ENCODE data around the gene CTPS2.
"Not testable (repeated sequence)": the region's sequence is repeated elsewhere in the genome, so short reads cannot be mapped to it uniquely, and the experiment has no call there.

The CTPS2 gene

GRCh38 chrX:16601885-16602284 is 110.6 kb downstream of the CTPS2 start:
- DNase-seq = no peak

GRCh38 chrX:16594490-16594889 is 118.0 kb downstream of the CTPS2 start:
- DNase-seq = no peak

DNA sequence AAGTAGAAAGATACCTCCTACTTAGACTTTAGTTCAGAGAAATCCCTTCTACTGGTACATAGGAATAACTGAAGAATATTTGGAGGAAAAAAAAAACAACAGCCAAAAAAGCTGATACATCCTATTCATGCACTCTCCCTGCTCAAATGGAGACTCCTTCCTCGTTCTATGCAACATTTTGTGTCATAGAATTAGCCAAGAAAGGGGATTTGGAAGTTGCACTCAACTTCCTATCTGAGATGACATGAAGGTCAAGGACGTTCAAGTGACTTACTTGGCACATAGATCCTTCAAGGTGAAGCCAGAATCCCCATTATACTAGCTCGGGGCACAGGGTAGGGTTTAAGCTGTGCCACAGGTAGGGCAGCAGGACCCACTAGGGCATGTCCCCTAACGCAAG is 118.7 kb downstream of the CTPS2 start:
- DNase-seq = no peak

DNA sequence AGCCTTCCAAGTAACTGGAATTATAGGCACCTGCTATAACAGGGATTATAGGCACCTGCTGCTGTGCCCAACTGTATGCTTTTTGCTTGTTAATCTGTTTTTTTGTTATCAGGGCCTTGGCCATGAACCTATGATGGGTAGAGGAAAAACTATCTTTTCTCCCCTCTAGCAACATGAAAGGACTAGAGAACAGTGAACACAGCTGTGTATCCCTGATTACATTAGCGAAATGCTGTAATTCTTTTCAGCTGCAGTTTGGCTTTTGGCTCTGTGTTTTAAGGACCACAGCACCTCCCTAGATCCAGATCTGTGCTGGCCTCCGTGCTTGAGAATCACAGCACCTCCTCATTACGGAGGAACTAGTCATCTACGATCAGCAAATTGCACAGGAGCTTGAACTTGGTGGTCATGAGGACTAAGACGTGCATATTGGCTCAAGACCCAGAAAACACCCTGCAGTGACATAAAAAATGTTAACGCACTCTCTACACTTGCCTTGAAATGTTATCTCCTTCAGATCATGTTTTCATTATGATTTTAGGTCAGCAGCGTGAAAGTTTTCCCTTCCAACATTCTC is 120.2 kb downstream of the CTPS2 start:
- no peak for DNase-seq

- DNase-seq = no peak
Observed at GRCh38 chrX:16589826-16590225, 122.6 kb downstream of the CTPS2 start.

DNA sequence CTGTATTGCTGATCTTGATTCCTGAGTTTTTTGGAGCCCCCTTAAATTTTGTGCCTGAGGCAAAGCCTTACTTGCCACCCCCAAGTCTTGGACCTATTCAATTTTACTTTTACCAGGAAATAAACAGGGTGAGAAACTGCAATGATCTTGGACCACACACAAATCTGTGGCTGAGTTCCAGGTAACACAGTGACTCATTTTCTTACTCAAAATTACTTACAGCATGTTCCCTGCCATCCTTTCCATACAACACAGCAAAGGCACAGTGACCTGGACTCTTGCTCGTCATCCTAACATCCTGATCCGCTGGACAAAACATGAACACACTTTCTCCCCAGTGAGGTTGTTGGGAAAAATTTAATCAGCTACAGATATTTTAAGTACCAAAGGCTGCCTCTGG is 123.3 kb downstream of the CTPS2 start:
- no peak for DNase-seq

DNA sequence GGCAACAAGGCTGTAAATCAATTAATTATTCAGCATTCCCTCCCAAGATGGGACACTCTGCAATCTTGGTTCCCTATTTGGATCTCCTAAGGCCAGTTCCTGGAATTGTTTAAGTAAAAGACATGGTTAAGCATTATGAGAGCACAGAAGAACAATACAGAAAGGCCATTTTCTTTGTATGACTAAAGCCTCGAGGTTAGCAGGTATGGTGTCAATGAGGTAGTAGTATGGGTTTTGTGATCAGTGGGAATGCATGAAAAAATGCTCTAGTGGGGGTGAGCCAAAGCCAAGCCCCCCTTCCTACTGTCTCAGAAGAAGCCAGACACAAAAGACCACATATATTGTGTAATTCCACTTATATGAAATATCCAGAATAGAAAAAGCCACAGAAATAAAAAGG is 124.2 kb downstream of the CTPS2 start:
- DNase-seq = no peak

GRCh38 chrX:16587836-16588235 is 124.6 kb downstream of the CTPS2 start:
- DNase-seq = no peak

- no peak for DNase-seq
Observed at GRCh38 chrX:16586377-16587112, 125.9 kb downstream of the CTPS2 start.

DNA sequence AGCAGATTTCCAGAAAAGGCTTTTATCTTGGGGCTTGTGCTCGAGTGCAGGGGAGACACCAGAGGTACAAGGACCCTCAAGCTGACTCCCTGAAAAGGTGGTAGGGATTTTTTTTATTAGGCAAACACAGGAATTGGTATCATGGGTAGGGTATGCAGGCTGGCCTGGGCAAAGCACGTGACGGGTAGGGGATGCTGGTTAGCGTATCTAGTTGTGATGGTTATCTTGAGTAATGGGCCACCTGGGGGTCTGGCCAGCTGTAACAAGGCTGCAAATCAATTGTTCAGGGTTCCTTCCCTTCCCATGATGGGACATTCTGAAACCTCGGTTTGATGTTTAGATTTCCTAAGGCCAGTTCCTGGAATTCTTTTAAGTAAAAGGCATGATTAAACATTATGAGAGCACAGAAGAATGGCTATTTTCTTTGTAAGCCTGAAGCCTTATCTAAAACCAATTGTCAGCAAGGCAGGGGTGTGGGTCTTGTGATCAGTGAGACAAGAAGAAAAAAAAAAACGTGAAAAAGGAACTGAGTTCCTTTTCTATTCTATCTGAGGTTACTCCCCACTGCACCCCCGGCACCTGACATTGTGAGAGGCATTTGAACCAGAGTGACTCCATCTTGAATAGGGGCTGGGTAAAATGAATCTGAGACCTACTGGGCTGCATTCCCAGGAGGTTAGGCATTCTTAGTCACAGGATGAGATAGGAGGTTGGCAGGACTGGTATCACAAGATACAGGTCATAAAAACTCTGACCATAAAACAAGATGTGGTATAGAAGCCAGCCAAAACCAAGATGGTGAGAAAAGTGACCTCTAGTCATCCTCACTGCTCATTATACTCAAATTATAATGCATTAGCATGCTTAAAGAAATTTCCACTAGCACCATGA is 126.7 kb downstream of the CTPS2 start:
- DNase-seq = no peak

GRCh38 chrX:16580004-16580797 is 132.3 kb downstream of the CTPS2 start:
- not testable (repeated sequence) for DNase-seq

DNA sequence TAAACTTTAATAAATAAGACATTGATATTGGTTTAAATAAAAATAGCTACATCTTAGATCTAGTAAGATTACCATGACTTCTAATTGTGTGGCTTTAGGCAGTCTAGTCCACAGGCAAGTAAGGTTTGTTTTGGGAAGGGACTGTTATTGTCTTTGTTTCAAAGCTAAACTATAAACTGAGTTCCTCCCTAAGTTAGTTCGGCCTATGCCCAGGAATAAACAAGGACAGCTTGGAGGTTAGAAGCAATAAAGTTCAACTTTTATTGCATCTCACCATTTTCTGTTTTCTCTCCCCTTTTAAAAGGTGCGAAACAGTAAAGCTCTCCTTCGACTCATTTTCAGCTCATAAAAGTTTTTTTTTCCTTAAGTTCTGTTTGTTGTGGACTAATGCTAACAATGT is 133.0 kb downstream of the CTPS2 start:
- DNase-seq = no peak

DNA sequence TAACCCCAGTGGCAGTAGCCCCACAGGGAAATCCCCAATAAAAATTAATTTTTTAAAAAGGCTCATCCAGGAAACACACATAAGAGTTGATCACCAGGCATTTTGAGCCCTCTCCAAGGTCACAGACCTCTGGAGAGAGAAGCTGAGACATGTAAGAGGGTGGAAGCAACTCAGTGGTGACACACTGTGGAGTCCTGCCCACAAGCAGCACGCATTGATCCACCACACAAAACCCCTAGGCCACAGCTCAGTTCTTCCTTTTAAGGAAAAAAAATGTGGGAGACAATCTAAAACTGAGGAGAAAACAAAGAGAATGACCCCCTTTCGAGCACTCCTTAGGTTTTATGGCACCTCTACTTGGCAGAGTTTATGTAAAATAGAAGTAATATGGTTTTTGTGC is 134.3 kb downstream of the CTPS2 start:
- DNase-seq = no peak

GRCh38 chrX:16577483-16578029 is 134.9 kb downstream of the CTPS2 start:
- DNase-seq = no peak

GRCh38 chrX:16575388-16575787 is 137.1 kb downstream of the CTPS2 start:
- not testable (repeated sequence) for DNase-seq

GRCh38 chrX:16573781-16574180 is 138.7 kb downstream of the CTPS2 start:
- DNase-seq = no peak

DNA sequence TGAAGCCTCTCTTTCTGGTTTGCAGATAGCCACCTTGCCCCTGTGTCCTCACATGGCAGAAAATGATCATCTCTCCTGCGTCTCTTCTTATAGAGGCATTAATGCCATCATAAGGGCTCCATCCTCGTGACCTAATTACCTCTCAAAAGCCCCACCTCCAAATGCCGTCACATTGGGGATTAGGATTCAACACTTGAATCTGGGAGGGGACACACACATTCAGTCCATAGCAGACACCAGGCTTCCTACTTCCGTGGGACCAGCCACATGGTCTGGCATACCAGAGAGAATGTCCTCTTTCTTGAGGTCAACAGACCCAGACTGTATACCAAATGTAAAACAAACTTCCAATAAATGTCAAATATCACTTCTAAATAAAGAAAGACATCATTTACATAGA is 144.8 kb downstream of the CTPS2 start:
- DNase-seq = no peak

DNA sequence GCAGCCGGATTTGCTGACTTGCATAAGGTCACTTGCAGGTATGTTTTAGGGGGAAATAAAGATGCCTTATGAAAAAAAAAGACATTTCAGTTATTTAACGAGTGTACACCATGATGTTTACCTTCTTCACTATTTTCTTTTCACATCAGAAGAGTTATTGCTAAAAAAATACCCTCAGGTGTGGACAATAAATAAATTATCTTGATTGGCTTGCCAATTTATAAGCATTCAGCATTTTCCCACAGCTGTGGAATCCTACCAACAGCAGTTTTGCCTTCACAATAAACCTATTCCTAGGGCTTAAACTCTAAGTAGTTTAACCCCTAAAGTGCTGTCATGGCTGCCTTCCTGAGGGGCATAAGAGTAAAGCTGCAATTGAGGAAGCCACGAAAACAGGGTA is 145.9 kb downstream of the CTPS2 start:
- no peak for DNase-seq

- no peak for DNase-seq
Observed at GRCh38 chrX:16560173-16560572, 152.3 kb downstream of the CTPS2 start.

DNA sequence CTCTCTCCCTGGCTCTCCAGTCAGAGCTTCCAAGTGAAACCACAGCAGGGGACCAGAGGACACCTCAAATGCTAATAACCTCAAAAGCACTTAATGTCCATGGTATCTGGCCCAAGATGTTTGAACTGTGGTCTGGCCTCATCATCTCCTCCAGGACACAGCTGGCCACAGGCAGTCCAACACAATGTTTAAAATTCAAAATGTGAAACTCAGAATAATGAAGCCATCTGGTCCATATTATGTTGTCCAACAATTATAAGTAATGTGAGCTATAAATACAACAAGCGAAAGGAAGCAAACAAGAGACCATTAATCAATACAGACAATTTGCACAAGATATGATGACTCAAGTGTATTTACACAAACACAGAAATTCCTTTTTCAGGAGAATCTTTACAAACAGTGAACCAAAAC is 153.3 kb downstream of the CTPS2 start:
- DNase-seq = no peak

DNA sequence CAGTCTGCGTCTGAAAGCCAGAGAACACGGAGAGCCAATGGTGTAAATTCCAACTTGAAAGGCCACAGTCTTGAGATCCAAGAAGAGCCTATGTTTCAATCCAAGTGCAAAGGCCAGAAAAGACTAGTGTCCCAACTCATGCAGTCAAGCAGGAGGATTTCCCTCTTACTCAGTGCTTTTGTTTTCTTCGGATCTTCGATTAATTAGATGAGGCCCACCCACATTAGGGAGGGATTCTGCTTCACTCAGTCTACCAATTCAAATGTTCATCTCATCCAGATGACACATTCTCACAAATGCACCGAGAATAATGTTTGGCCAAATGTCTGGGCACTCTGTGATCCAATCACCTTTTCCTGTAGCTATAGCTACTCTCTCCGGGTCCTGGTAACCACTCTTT is 154.0 kb downstream of the CTPS2 start:
- no peak for DNase-seq

DNA sequence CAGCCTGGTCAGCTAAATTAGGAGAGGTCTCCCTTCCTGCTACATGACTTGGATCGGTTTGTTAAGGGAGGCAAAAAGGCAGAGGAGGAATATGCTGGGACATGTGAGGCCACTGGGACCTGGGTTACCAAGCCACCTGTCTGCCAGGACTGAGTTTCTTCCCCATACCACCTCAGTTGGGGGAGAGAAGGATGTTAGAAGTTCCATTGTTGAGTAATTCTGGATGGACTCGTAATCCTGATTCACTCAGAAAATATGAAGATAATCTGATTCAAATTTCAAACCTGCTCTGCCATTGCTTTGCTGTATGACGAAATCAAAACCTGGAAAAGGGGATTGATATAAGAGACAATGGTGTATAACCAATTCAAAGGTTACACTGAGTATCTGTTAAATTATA is 159.9 kb downstream of the CTPS2 start:
- DNase-seq = no peak

DNA sequence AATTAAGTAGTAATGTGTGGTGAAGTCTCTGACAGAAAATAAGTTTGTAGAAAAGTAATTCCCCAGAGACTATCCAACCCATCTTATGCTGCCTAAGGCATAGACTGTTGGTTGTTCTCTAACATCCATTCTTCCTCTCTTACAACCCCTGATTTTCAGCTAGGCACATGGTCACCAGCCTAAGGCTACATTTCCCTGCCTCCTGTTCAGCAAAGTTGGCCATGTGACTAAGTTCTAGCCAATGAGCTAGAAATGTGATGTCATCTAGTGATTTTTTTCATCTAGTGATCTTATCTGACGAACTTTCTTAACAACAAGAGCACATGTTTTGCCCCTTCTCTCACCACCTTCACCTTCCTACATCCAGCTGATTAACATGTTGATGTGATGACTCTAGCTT is 164.8 kb downstream of the CTPS2 start:
- no peak for DNase-seq
